ENCODE data around the gene IGFN1.

IGFN1 gene

GRCh38 chr1:201226859-201227488 lies 36.4 kb downstream of the IGFN1 start:
- no peak overlapping the region for H3K56ac ChIP-seq (ENCODE audit: low read length)
- H3K27ac ChIP-seq (ENCODE audit: low read depth, low read length): no peak overlapping the region
- no peak overlapping the region for H2BK5ac ChIP-seq (ENCODE audit: low read length)
- no peaks in the 10 kb centered on the region for H3K79me1 ChIP-seq (ENCODE audit: low read length)
- H3K9ac ChIP-seq (ENCODE audit: low read length): no peak overlapping the region
- no peak overlapping the region for H3K23ac ChIP-seq (ENCODE audit: low read length)
- no peak overlapping the region for H3K4ac ChIP-seq (ENCODE audit: low read depth, low read length)
- no CpG with 5 or more reads among the region's 24 CpGs for WGBS (ENCODE audit: extremely low coverage, insufficient coverage, low lambda C conversion rate)
- no peak overlapping the region for H2BK15ac ChIP-seq (replicated peaks; ENCODE audit: low read depth)
- no peaks in the 10 kb centered on the region for H3K36me3 ChIP-seq (ENCODE audit: control insufficient read depth, insufficient read depth, low read length)
- H3K4me3 ChIP-seq (ENCODE audit: low read length): no peak overlapping the region
- H2AK5ac ChIP-seq (ENCODE audit: low read length): no peak overlapping the region
- no peak overlapping the region for H4K8ac ChIP-seq (ENCODE audit: low read depth, low read length)
- DNase-seq: no peak
- H3K4me2 ChIP-seq (ENCODE audit: low read length): no peak overlapping the region
- H3K4me1 ChIP-seq (ENCODE audit: control insufficient read depth, low read depth, low read length): no peaks in the 10 kb centered on the region
- no peaks in the 10 kb centered on the region for H3K27me3 ChIP-seq (ENCODE audit: insufficient read depth, low read length, poor library complexity)
- H3K79me2 ChIP-seq (ENCODE audit: control insufficient read depth, insufficient read depth, low read length): no peaks in the 10 kb centered on the region
- no peak overlapping the region for H3K18ac ChIP-seq (ENCODE audit: low read length)
- no peak overlapping the region for H4K5ac ChIP-seq (ENCODE audit: low read length)
- H2BK120ac ChIP-seq (ENCODE audit: low read depth, low read length): no peak overlapping the region

GRCh38 chr1:201228011-201228983 lies 37.7 kb downstream of the IGFN1 start:
- Histone ChIP-seq H4K8ac (ENCODE audit: low read depth, low read length) (no peak overlapping the region), H3K27ac (ENCODE audit: low read depth, low read length) (no peak overlapping the region), H3K56ac (ENCODE audit: low read length) (no peak overlapping the region), H3K79me2 (ENCODE audit: control insufficient read depth, insufficient read depth, low read length) (no peaks in the 10 kb centered on the region), H3K9ac (ENCODE audit: low read length) (no peak overlapping the region), H2BK120ac (ENCODE audit: low read depth, low read length) (no peak overlapping the region), H2AK5ac (ENCODE audit: low read length) (no peak overlapping the region), H3K27me3 (ENCODE audit: insufficient read depth, low read length, poor library complexity) (no peaks in the 10 kb centered on the region), H3K18ac (ENCODE audit: low read length) (no peak overlapping the region), H3K4ac (ENCODE audit: low read depth, low read length) (no peak overlapping the region), H2BK5ac (ENCODE audit: low read length) (no peak overlapping the region), H4K5ac (ENCODE audit: low read length) (no peak overlapping the region), H3K23ac (ENCODE audit: low read length) (no peak overlapping the region), H3K4me2 (ENCODE audit: low read length) (no peak overlapping the region), H3K36me3 (ENCODE audit: control insufficient read depth, insufficient read depth, low read length) (no peaks in the 10 kb centered on the region), H2BK15ac (replicated peaks; ENCODE audit: low read depth) (no peak overlapping the region), H3K4me1 (ENCODE audit: control insufficient read depth, low read depth, low read length) (no peaks in the 10 kb centered on the region), H3K79me1 (ENCODE audit: low read length) (no peaks in the 10 kb centered on the region), H3K4me3 (ENCODE audit: low read length) (no peak overlapping the region)
- DNase-seq: no peak
- no CpG with 5 or more reads among the region's 16 CpGs for WGBS (ENCODE audit: extremely low coverage, insufficient coverage, low lambda C conversion rate)

DNA sequence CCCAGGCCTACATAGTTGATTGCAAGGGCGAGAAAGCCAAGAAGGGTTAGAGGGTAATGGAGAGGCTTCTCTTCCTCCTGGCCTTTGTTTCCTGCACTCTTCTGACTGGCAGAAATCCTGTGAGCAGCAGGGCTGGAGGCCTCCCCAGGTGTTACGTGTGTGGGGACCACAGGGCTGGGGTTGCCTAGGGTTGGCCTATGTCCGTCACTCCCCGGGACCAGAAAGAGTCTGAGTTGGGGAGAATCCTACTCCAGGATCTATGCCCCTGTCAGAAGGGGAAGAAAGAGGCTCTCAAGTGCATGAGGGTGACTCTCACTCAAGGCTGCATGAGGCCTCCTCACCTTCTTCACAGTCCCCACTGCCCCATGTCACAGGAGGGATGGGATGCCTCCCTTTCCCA lies 38.5 kb downstream of the IGFN1 start:
- Histone ChIP-seq H2BK120ac (ENCODE audit: low read depth, low read length) (no peak overlapping the region), H3K23ac (ENCODE audit: low read length) (no peak overlapping the region), H3K79me1 (ENCODE audit: low read length) (no peaks in the 10 kb centered on the region), H4K5ac (ENCODE audit: low read length) (no peak overlapping the region), H3K36me3 (ENCODE audit: control insufficient read depth, insufficient read depth, low read length) (no peaks in the 10 kb centered on the region), H3K4me3 (ENCODE audit: low read length) (no peak overlapping the region), H3K56ac (ENCODE audit: low read length) (no peak overlapping the region), H3K4me1 (ENCODE audit: control insufficient read depth, low read depth, low read length) (no peaks in the 10 kb centered on the region), H2BK15ac (replicated peaks; ENCODE audit: low read depth) (no peak overlapping the region), H3K9ac (ENCODE audit: low read length) (no peak overlapping the region), H2BK5ac (ENCODE audit: low read length) (no peak overlapping the region), H3K4ac (ENCODE audit: low read depth, low read length) (no peak overlapping the region), H3K27me3 (ENCODE audit: insufficient read depth, low read length, poor library complexity) (no peaks in the 10 kb centered on the region), H3K18ac (ENCODE audit: low read length) (no peak overlapping the region), H3K4me2 (ENCODE audit: low read length) (no peak overlapping the region), H4K8ac (ENCODE audit: low read depth, low read length) (no peak overlapping the region), H2AK5ac (ENCODE audit: low read length) (no peak overlapping the region), H3K79me2 (ENCODE audit: control insufficient read depth, insufficient read depth, low read length) (no peaks in the 10 kb centered on the region), H3K27ac (ENCODE audit: low read depth, low read length) (no peak overlapping the region)
- WGBS (ENCODE audit: extremely low coverage, insufficient coverage, low lambda C conversion rate): no CpG with 5 or more reads among the region's 4 CpGs
- DNase-seq: no peak

DNA sequence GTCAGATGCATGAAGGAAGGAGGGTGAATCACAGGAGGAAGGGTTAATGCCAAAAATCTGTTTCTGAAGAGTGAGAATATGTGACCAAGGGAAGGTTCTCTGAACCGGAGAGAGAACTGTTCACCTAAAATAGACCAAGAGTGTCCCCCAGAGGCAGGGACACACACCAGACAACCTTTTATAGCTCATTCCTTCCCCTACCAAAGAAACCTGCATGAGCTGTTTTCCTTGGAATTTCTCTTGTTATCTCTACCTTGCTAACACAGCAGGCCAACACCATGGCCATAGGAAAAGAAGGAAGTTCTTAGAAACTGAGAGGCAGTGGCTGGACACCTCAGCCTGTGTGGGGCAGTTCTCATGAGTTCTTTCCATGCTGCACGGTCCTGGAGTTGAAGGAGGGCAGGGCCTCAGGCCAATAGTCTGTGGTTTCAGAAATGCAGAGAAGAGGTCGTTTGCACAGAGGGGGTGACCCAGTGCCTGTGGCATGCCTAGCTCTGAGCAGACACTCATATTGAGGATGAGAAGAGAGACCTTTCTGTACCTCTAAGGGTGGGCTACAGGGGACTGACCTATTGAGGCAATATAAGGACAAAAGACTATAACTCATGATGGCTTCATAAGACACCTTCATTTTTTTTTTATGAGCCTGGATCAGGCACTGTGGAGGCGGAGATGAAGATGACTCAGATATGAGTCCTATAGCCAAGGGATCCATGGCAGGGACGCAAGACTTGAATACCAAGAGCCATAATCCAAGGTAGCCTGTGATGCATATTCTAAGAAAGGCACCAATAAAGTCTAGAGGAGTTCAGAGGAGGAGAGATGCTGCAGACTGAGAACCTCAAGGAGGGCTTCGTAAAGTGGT lies 39.4 kb downstream of the IGFN1 start:
- H3K27ac ChIP-seq (ENCODE audit: low read depth, low read length): no peak overlapping the region
- H4K5ac ChIP-seq (ENCODE audit: low read length): no peak overlapping the region
- DNase-seq: peak; percentile 68
- no peak overlapping the region for H2BK120ac ChIP-seq (ENCODE audit: low read depth, low read length)
- no peak overlapping the region for H2AK5ac ChIP-seq (ENCODE audit: low read length)
- H3K4me1 ChIP-seq (ENCODE audit: control insufficient read depth, low read depth, low read length): no peaks in the 10 kb centered on the region
- WGBS (ENCODE audit: extremely low coverage, insufficient coverage, low lambda C conversion rate): no CpG with 5 or more reads among the region's 6 CpGs
- H2BK15ac ChIP-seq (replicated peaks; ENCODE audit: low read depth): no peak overlapping the region
- no peak overlapping the region for H3K4me2 ChIP-seq (ENCODE audit: low read length)
- no peaks in the 10 kb centered on the region for H3K79me2 ChIP-seq (ENCODE audit: control insufficient read depth, insufficient read depth, low read length)
- H3K4ac ChIP-seq (ENCODE audit: low read depth, low read length): no peak overlapping the region
- no peak overlapping the region for H3K18ac ChIP-seq (ENCODE audit: low read length)
- no peak overlapping the region for H3K56ac ChIP-seq (ENCODE audit: low read length)
- H2BK5ac ChIP-seq (ENCODE audit: low read length): no peak overlapping the region
- no peaks in the 10 kb centered on the region for H3K36me3 ChIP-seq (ENCODE audit: control insufficient read depth, insufficient read depth, low read length)
- H4K8ac ChIP-seq (ENCODE audit: low read depth, low read length): no peak overlapping the region
- H3K9ac ChIP-seq (ENCODE audit: low read length): no peak overlapping the region
- no peaks in the 10 kb centered on the region for H3K27me3 ChIP-seq (ENCODE audit: insufficient read depth, low read length, poor library complexity)
- no peak overlapping the region for H3K23ac ChIP-seq (ENCODE audit: low read length)
- no peaks in the 10 kb centered on the region for H3K79me1 ChIP-seq (ENCODE audit: low read length)
- no peak overlapping the region for H3K4me3 ChIP-seq (ENCODE audit: low read length)

DNA sequence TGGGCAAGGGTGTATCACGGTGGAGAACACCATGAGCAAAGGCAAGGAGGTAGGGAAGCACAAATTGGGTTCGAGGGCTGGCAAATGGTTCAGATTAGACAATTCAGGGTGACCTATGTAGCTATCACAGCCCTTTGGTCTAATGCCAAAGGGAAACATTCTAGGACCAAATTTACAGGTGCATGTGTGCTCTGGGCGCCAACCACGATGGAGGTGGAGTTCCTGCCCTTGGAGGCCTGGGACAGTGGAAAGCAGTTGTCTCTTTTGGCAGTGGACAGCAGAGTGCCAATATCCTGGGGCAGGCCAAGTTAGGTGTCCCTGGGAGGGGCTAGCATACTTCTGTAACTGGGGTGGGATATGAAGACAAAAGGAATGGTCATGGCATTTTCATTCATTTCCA lies 40.1 kb downstream of the IGFN1 start:
- Histone ChIP-seq H3K18ac (ENCODE audit: low read length) (no peak overlapping the region), H2BK120ac (ENCODE audit: low read depth, low read length) (no peak overlapping the region), H4K8ac (ENCODE audit: low read depth, low read length) (no peak overlapping the region), H2AK5ac (ENCODE audit: low read length) (no peak overlapping the region), H3K4me1 (ENCODE audit: control insufficient read depth, low read depth, low read length) (no peaks in the 10 kb centered on the region), H3K23ac (ENCODE audit: low read length) (no peak overlapping the region), H3K4me2 (ENCODE audit: low read length) (no peak overlapping the region), H3K56ac (ENCODE audit: low read length) (no peak overlapping the region), H3K27me3 (ENCODE audit: insufficient read depth, low read length, poor library complexity) (no peaks in the 10 kb centered on the region), H3K27ac (ENCODE audit: low read depth, low read length) (no peak overlapping the region), H3K9ac (ENCODE audit: low read length) (no peak overlapping the region), H3K36me3 (ENCODE audit: control insufficient read depth, insufficient read depth, low read length) (no peaks in the 10 kb centered on the region), H3K4me3 (ENCODE audit: low read length) (no peak overlapping the region), H2BK15ac (replicated peaks; ENCODE audit: low read depth) (no peak overlapping the region), H4K5ac (ENCODE audit: low read length) (no peak overlapping the region), H3K79me2 (ENCODE audit: control insufficient read depth, insufficient read depth, low read length) (no peaks in the 10 kb centered on the region), H3K79me1 (ENCODE audit: low read length) (no peaks in the 10 kb centered on the region), H2BK5ac (ENCODE audit: low read length) (no peak overlapping the region), H3K4ac (ENCODE audit: low read depth, low read length) (no peak overlapping the region)
- DNase-seq: no peak
- no CpG with 5 or more reads among the region's 4 CpGs for WGBS (ENCODE audit: extremely low coverage, insufficient coverage, low lambda C conversion rate)

All from mesendoderm (in vitro differentiated cells).